Measurements from ENCODE around the gene NCR2. TPM values are rescaled to one million over a fixed set of nuclear protein-coding genes. Genes with fewer than 3 reads are reported as not detected.
A peak's percentile ranks its signal among the peaks of the same experiment; 100 is the strongest.
"Not testable (repeated sequence)": the region's sequence is repeated elsewhere in the genome, so short reads cannot be mapped to it uniquely, and the experiment has no call there.

Gene NCR2
- total RNA-seq, 1 experiment from 2014 or later: not detected

- Mint-ChIP-seq H3K36me3 (ENCODE audit: insufficient read depth, unreplicated experiment) (peaks cover 5% of the 10 kb centered on the region), H3K27ac (ENCODE audit: unreplicated experiment) (no peak overlapping the region), H3K27me3 (ENCODE audit: unreplicated experiment) (no peaks in the 10 kb centered on the region), H3K4me3 (ENCODE audit: low read depth, unreplicated experiment) (no peak overlapping the region), H3K4me1 (ENCODE audit: low read depth, unreplicated experiment) (peaks cover 26% of the 10 kb centered on the region), H3K9me3 (ENCODE audit: low read depth, unreplicated experiment) (no peaks in the 10 kb centered on the region)
- no peak for DNase-seq
- BruUV-seq (replicated peaks): no TSS peak
- intact Hi-C loops (cut with micrococcal nuclease; ENCODE audit: unreplicated experiment): no loop called here
- CTCF ChIA-PET: no interaction called here
- TF ChIP-seq CTCF (IDR thresholded peaks at IDR 0.05; ENCODE audit: unreplicated experiment): no peak
Measured at GRCh38 chr6:41289815-41290214, 45.6 kb upstream of the NCR2 start.

- Mint-ChIP-seq H3K27ac (ENCODE audit: unreplicated experiment) (no peak overlapping the region), H3K4me3 (ENCODE audit: low read depth, unreplicated experiment) (no peak overlapping the region), H3K36me3 (ENCODE audit: insufficient read depth, unreplicated experiment) (peaks cover under 1% of the 10 kb centered on the region), H3K9me3 (ENCODE audit: low read depth, unreplicated experiment) (peaks cover 3% of the 10 kb centered on the region), H3K4me1 (ENCODE audit: low read depth, unreplicated experiment) (peaks cover 34% of the 10 kb centered on the region), H3K27me3 (ENCODE audit: unreplicated experiment) (no peaks in the 10 kb centered on the region)
- no peak for TF ChIP-seq CTCF (IDR thresholded peaks at IDR 0.05; ENCODE audit: unreplicated experiment)
- BruUV-seq (replicated peaks): no TSS peak
- no peak for DNase-seq
- CTCF ChIA-PET: no interaction called here
- intact Hi-C loops (cut with micrococcal nuclease; ENCODE audit: unreplicated experiment): no loop called here
Measured at GRCh38 chr6:41291717-41292116, 43.7 kb upstream of the NCR2 start.

GRCh38 chr6:41294214-41294872 is 41.1 kb upstream of the NCR2 start:
- no peak overlapping the region for H3K27ac Mint-ChIP-seq (ENCODE audit: unreplicated experiment)
- CTCF ChIA-PET: interaction anchor here (0.6 kb wide), 1 partner anchor 154 kb away, joined by 4 read pairs; no protein-coding TSS in a partner anchor
- no peak for DNase-seq
- H3K4me3 Mint-ChIP-seq (ENCODE audit: low read depth, unreplicated experiment): no peak overlapping the region
- H3K36me3 Mint-ChIP-seq (ENCODE audit: insufficient read depth, unreplicated experiment): peaks cover 6% of the 10 kb centered on the region
- BruUV-seq (replicated peaks): no TSS peak
- H3K27me3 Mint-ChIP-seq (ENCODE audit: unreplicated experiment): no peaks in the 10 kb centered on the region
- TF ChIP-seq CTCF (IDR thresholded peaks at IDR 0.05; ENCODE audit: unreplicated experiment): no peak
- H3K9me3 Mint-ChIP-seq (ENCODE audit: low read depth, unreplicated experiment): peaks cover 3% of the 10 kb centered on the region
- intact Hi-C loops (cut with micrococcal nuclease; ENCODE audit: unreplicated experiment): no loop called here
- peaks cover 43% of the 10 kb centered on the region for H3K4me1 Mint-ChIP-seq (ENCODE audit: low read depth, unreplicated experiment)

GRCh38 chr6:41297248-41297647 is 38.2 kb upstream of the NCR2 start:
- BruUV-seq (replicated peaks); H3K27me3 Mint-ChIP-seq (ENCODE audit: unreplicated experiment); CTCF ChIA-PET; intact Hi-C loops (cut with micrococcal nuclease; ENCODE audit: unreplicated experiment); H3K36me3 Mint-ChIP-seq (ENCODE audit: insufficient read depth, unreplicated experiment); H3K9me3 Mint-ChIP-seq (ENCODE audit: low read depth, unreplicated experiment): not testable (repeated sequence)
- Mint-ChIP-seq H3K4me1 (ENCODE audit: low read depth, unreplicated experiment) (peaks cover 44% of the 10 kb centered on the region), H3K27ac (ENCODE audit: unreplicated experiment) (peak overlapping the region; percentile 62), H3K4me3 (ENCODE audit: low read depth, unreplicated experiment) (peak overlapping the region; percentile 38)
- peak; percentile 60 for DNase-seq

- BruUV-seq (replicated peaks): no TSS peak
- TF ChIP-seq CTCF (IDR thresholded peaks at IDR 0.05; ENCODE audit: unreplicated experiment): no peak
- peaks cover 44% of the 10 kb centered on the region for H3K4me1 Mint-ChIP-seq (ENCODE audit: low read depth, unreplicated experiment)
- H3K27me3 Mint-ChIP-seq (ENCODE audit: unreplicated experiment): no peaks in the 10 kb centered on the region
- intact Hi-C loops (cut with micrococcal nuclease; ENCODE audit: unreplicated experiment): no loop called here
- H3K9me3 Mint-ChIP-seq (ENCODE audit: low read depth, unreplicated experiment): peaks cover 10% of the 10 kb centered on the region
- H3K4me3 Mint-ChIP-seq (ENCODE audit: low read depth, unreplicated experiment): no peak overlapping the region
- no peak overlapping the region for H3K27ac Mint-ChIP-seq (ENCODE audit: unreplicated experiment)
- H3K36me3 Mint-ChIP-seq (ENCODE audit: insufficient read depth, unreplicated experiment): peaks cover 6% of the 10 kb centered on the region
- DNase-seq: no peak
- CTCF ChIA-PET: no interaction called here
Measured at GRCh38 chr6:41298785-41299502, 36.5 kb upstream of the NCR2 start.
